GM18867 (cell line): ENCODE data around the gene LLGL2.
"Not testable (repeated sequence)": the region's sequence is repeated elsewhere in the genome, so short reads cannot be mapped to it uniquely, and the experiment has no call there.

Experiments
- ATAC-seq: cut with Tn5 transposase; IDR thresholded peaks from one replicate; pipeline ENCODE4 v1.9.1; 2021; ENCODE audit warnings: mild to moderate bottlenecking, moderate library complexity; ENCODE audit not compliant: unreplicated experiment

LLGL2 gene

DNA sequence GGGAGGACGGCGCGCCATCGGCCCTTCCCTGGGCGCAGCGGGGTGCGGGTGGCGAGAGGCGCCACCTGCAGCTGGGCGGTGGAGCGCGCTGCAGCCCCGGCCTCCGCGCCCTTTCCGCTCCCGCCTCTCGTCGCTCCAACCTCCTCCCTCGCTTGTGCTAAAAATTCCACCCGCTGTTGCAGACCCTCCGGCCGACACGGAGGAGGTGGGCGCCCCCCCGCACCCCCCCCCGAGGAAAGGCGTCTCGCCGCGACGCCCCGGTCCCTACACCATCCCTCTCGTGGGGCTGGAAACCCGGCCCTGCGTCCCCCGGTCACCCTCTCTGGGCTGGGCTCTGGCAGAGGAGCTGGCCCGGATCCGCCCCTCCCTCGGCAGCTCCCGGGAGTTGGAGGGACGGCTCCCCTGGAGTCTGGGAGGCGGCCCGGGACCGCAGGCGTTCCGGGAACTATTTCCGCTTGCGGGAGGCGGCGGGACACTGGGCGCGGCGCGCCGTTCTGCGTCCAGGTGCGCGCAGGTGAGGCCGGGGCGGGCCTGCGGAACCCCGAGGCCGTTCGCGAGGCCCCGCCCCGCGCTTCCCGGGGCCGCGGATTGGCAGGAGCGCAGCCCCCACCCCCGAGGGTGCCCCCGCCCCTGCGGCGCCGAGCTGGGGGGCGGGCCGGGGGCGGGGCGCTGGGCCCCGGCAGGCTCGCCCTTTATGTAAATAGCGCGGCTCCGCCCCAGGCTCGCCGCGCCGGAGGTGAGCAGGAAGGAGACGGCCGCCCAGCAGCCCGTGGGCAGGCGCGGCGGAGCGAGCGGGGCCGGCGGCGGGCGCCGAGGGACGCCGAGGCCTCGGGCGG is at the start of gene LLGL2:
Gene LLGL2, plus strand, starts transcription at position 728 of the 836 bp plus-strand sequence. CDS start 17,730 bp downstream, outside the sequence.
- ATAC-seq: peak; percentile 81

- ATAC-seq: no peak
Measured at GRCh38 chr17:75475851-75476250, 49.6 kb upstream of the LLGL2 start.

DNA sequence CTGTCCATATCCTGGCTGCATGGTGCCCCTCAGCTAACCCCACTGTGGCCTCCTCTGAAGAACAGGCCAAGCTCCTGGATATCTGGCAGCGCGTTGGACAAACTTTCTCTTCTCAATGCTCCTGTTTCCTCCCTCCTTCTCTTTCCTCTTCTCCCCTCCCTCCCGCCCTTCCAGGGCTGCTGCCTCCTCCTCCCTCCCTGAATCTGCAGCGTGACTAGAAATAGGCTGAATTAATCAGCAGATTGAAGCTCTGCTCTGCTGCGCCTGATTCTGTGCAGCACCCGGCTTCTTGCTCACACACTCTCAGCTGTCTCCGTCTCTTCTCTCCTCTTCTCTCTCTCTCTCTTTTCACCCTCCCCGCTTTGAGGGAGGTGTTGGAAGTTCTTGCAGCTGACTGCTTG is 49.2 kb upstream of the LLGL2 start:
- no peak for ATAC-seq

- no peak for ATAC-seq
Measured at GRCh38 chr17:75476752-75477489, 48.6 kb upstream of the LLGL2 start.

DNA sequence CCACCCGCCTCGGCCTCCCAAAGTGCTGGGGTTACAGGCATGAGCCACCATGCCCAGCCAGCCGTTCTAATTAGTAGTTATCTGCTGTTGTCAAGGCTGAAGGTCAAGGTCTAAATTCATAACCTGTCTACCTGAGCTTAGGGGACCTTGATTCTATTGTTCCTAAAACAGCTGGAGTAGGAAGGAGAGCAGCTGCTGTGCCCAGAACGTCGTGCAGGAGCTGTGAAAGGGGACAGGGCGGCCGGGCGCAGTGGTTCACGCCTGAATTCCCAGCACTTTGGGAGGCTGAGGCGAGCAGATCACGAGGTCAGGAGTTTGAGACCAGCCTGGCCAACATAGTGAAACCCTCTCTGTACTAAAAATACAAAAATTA is 48.0 kb upstream of the LLGL2 start:
- not testable (repeated sequence) for ATAC-seq

DNA sequence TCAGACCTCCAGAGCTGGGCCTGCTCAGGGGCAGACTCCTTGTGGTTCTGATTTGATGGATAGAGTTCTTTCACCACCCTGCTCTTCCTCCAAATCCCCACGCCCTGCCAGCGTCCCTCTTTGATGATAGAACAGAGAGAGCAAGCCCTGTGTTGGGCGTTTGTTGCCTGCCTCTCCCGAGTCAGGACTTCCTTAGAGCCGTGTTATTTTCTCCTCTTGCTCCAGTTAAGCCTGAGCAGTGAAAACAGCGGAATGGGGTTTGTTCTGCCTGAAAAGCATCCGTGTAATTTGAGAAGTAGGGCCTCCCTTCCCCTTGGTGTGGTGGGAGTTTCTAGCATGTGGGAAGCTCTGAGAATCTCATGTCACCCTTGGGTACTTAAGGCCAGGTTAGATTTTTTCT is 47.0 kb upstream of the LLGL2 start:
- ATAC-seq: no peak

DNA sequence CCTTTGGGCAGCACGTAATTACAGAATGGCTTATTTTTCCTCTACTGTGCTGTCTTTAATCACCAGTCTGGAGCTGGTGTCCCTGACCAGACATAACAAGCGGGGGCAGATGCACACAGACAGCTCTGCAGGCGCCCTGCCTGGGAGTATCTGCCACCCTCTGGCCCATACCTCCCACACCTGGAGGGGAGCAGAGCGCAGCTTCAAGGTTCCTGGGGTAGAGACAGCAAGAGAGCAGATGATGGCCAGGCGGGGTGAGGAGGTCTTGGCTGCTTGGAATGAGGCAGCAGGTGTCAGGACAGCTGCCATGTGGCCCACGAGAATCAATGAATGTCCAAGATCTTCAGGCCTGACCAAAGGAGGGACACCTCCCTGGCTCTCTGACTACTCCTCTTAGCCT is 45.2 kb upstream of the LLGL2 start:
- no peak for ATAC-seq

GRCh38 chr17:75481194-75482068 is 44.1 kb upstream of the LLGL2 start:
- no peak for ATAC-seq

DNA sequence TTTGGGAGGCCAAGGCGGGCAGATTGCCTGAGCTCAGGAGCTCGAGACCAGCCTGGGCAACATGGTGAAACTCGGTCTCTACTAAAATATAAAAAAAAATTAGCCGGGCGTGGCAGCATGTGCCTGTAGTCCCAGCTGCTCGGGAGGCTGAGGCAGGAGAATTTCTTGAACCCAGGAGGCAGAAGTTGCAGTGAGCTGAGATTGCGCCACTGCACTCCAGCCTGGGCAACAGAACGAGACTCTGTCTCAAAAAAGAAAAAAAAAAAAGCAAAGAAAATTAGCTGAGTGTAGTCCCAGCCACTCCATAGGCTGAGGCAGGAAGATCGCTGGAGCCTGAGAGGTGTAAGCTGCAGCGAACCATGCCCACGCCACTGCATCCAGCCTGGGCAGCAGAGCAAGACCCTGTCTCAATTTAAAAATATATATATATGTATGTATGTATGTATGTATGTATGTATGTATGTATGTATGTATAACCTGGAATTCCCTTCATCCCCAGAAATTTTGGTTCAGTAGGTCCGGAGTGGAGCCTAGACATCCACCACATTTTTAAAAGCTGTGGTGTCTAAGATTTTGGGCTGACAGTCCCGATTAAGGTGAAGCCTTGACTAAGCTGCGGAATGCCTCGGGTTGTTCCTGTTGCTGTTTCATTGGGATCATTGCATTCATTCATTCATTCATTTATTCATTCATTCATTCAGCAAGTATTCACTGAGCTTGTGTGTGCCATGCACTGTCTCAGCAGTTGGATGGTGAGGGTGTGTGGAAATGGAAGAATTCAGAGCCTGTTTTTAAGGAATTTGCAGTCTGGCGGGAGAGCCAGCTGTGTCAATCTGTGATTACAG is 43.2 kb upstream of the LLGL2 start:
- no peak for ATAC-seq

DNA sequence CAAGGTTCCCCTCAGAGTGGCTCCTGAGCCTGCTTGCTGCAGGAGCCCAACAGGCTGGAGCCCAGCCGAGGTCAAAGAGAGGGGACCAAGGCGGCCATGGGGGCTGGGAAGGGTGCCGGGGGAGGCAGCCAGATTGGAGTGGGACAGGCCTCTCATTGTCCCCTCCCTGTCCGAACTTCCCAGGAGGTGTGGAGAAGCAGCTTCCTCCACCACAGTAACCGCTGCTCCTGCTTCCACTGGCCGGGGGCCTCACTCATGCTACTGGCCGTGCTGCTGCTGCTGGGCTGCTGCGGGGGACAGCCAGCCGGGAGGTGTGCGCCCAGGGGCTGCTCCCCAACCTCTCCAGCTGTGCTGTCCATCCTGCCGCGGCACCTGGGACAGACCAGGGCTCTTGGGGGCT is 39.8 kb upstream of the LLGL2 start:
- ATAC-seq: no peak

DNA sequence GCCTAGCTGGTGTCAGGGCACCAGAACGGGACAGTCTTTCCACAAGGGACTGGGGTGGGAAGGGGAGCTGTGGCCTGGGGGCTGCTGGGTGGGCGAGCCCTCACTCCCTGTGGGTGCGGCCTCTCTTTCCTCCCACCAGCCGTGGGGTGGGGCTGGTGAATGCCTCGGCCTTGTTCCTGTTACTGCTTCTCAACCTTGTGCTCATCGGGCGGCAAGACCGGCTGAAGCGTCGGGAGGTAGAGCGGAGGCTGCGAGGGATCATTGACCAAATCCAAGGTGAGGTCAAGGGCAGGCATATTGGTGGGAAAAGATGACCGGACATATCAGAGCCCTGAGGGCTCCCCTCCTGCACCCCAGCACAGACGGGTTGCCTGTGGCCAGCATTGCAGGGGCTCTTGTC is 39.3 kb upstream of the LLGL2 start:
- ATAC-seq: no peak

- no peak for ATAC-seq
Measured at GRCh38 chr17:75486951-75487350, 38.5 kb upstream of the LLGL2 start.

DNA sequence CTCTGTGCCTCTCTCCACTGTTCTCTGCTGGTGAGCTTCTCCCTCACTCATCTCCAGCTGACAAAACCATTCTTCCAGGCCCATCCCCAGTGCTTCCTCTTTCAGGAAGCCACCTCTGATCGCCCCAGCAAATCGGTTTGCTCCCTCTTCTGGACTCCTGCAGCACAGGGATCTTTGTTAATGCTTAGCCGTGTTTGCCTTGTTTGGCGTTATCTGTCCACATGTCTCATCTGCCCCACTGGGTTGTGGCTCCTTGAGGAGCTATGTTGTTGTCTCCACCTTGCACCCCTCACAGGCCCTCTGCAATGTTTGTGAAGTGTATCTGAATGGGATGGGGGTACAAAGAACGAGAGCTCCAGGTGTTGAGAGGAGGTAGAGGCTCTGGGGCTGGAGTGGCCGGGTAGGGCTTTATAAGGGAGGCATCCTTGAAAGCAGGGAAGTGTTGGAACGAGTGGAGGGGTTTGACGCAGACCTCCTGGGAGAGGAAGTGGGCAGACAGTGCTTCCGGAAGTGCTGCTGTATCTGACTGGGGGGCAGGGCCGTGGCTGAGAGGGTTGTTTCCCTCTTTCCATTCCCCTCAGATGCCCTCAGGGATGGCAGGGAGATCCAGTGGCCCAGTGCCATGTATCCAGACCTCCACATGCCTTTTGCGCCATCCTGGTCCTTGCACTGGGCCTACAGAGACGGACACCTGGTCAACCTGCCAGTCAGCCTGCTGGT is 38.0 kb upstream of the LLGL2 start:
- no peak for ATAC-seq

DNA sequence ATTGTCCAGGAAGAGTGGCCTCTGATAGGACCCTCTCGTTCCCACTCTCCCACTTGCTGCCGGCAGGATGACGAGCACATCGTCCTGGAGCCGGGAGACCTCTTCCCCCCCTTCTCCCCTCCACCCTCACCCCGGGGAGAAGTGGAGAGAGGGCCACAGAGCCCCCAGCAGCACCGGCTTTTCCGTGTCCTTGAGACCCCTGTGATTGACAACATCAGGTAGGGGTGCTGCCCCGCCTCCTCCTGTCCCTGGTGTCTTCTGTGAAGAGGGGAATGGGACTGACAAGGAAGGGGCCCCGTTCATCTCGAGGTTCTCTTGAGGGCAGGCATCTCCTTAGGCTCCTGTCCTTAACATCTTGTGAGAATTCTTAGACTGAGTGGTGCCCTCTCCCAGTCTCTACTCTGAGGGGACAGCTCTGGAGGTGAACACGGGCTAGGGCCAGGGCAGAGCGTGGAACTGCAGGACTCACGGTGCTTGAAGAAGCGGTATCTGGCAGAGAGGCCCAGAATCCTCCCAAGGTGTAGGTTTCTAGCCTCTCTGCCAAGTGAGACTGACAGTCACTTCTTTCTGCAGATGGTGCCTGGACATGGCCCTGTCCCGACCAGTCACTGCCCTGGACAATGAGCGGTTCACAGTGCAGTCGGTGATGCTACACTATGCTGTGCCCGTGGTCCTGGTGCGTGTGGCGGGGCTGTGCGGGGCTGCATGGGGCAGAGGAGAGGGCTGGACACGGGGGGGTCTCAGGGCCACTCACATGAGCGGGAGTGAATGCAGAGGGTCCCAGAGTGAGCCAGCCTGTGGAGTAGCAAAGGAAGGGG is 36.6 kb upstream of the LLGL2 start:
- ATAC-seq: no peak

GRCh38 chr17:75489511-75489955 is 36.0 kb upstream of the LLGL2 start:
- no peak for ATAC-seq

DNA sequence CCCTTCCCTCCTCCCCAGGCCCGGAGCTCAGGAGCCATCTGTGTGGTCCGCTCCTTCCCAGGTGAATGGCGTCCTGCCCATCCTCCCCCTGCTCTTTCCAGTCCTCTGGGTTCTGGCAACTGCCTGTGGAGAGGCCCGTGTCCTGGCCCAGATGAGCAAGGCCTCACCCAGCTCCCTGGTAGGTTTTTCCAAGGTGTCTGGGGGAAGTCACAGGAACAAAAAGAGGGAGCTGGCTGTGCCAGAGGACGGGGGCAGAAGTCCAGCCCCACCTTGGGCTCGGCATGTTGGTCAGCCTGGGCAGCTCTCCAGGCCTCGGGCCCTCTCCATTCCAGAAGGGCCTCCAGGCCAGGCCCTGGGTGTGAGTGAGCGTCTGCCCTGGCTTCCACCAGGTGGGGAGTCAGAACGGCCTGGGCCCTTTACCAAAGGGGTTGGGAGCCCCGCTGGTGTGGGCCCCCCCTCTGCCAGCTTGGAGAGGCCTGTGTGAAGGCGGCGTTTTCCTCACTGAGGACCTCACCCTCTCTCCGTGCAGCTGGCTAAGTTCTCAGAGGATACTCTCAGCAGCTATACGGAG is 35.2 kb upstream of the LLGL2 start:
- ATAC-seq: no peak

- ATAC-seq: no peak
Measured at GRCh38 chr17:75490953-75491649, 34.4 kb upstream of the LLGL2 start.

DNA sequence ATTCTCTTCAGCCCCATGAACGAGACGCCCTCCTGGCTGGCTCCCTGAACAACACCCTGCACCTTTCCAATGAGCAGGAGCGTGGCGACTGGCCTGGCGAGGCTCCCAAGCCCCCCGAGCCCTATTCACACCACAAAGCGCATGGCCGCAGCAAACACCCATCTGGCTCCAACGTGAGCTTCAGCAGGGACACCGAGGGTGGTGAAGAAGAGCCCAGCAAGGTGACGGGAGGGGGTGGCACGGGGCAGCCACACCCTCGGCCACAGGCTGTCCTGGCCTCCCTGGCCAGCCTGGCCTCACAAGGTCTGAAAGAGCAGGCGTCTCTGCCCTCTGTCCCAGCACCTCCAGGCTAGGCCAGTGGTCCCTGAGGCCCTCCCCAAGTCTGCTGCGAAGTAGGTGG is 33.8 kb upstream of the LLGL2 start:
- no peak for ATAC-seq
